ENCODE results near the gene GRAMD2B. TPM values are rescaled to one million over a fixed set of nuclear protein-coding genes. Genes with fewer than 3 reads are reported as not detected.
"Not testable (repeated sequence)": the region's sequence is repeated elsewhere in the genome, so short reads cannot be mapped to it uniquely, and the experiment has no call there.

The GRAMD2B gene
- total RNA-seq, 1 donor from 2014 or later, result 66.9 TPM

- DNase-seq (ENCODE audit: low read depth), result no peak
These were observed 27.1 kb downstream of the GRAMD2B start for GRCh38 chr5:126450346-126450745.

GRCh38 chr5:126450907-126451306, 27.7 kb downstream of the GRAMD2B start:
- DNase-seq (ENCODE audit: low read depth), result no peak

- no peak for DNase-seq (ENCODE audit: low read depth)
These were observed 29.3 kb downstream of the GRAMD2B start for GRCh38 chr5:126452477-126452876.

GRCh38 chr5:126454081-126454480, 30.9 kb downstream of the GRAMD2B start:
- DNase-seq (ENCODE audit: low read depth), result no peak

GRCh38 chr5:126454535-126454934, 31.3 kb downstream of the GRAMD2B start:
- no peak for DNase-seq (ENCODE audit: low read depth)

- DNase-seq (ENCODE audit: low read depth), result no peak
These were observed 32.1 kb downstream of the GRAMD2B start for GRCh38 chr5:126455264-126455663.

GRCh38 chr5:126455728-126456127, 32.5 kb downstream of the GRAMD2B start:
- DNase-seq (ENCODE audit: low read depth), result no peak

- DNase-seq (ENCODE audit: low read depth), result no peak
These were observed 33.1 kb downstream of the GRAMD2B start for GRCh38 chr5:126456217-126456820.

GRCh38 chr5:126460459-126460858, 37.2 kb downstream of the GRAMD2B start:
- no peak for DNase-seq (ENCODE audit: low read depth)

GRCh38 chr5:126460977-126461376, 37.8 kb downstream of the GRAMD2B start:
- DNase-seq (ENCODE audit: low read depth), result peak; percentile 97

- DNase-seq (ENCODE audit: low read depth), result no peak
These were observed 38.6 kb downstream of the GRAMD2B start for GRCh38 chr5:126461838-126462237.

GRCh38 chr5:126462239-126463014, 39.2 kb downstream of the GRAMD2B start:
- peak; percentile 95 for DNase-seq (ENCODE audit: low read depth)

GRCh38 chr5:126464016-126464415, 40.8 kb downstream of the GRAMD2B start:
- no peak for DNase-seq (ENCODE audit: low read depth)

GRCh38 chr5:126464959-126465358, 41.8 kb downstream of the GRAMD2B start:
- no peak for DNase-seq (ENCODE audit: low read depth)

- no peak for DNase-seq (ENCODE audit: low read depth)
These were observed 44.9 kb downstream of the GRAMD2B start for GRCh38 chr5:126468091-126468490.

GRCh38 chr5:126469536-126470316, 46.5 kb downstream of the GRAMD2B start:
- DNase-seq (ENCODE audit: low read depth), result no peak

GRCh38 chr5:126470529-126470928, 47.3 kb downstream of the GRAMD2B start:
- DNase-seq (ENCODE audit: low read depth), result not testable (repeated sequence)

GRCh38 chr5:126471247-126471646, 48.0 kb downstream of the GRAMD2B start:
- DNase-seq (ENCODE audit: low read depth), result no peak

- DNase-seq (ENCODE audit: low read depth), result peak; percentile 98
These were observed 48.8 kb downstream of the GRAMD2B start for GRCh38 chr5:126471875-126472537.

- DNase-seq (ENCODE audit: low read depth), result no peak
These were observed 49.3 kb downstream of the GRAMD2B start for GRCh38 chr5:126472538-126472889.

- no peak for DNase-seq (ENCODE audit: low read depth)
These were observed 54.3 kb downstream of the GRAMD2B start for GRCh38 chr5:126477294-126478117.
